GM19239 (cell line): ENCODE data around the gene DPH6.

ENCODE experiments used
- DNase-seq: peaks from one replicate; pipeline ENCODE4 v3.0.0; 2011; ENCODE audit warnings: low spot score; ENCODE audit not compliant: insufficient read length
- FAIRE-seq: peaks from 2 replicates; lab custom pipeline; 2011; peaks lifted over from hg19 to GRCh38; lab: Jason Lieb, UNC

DPH6 gene

DNA sequence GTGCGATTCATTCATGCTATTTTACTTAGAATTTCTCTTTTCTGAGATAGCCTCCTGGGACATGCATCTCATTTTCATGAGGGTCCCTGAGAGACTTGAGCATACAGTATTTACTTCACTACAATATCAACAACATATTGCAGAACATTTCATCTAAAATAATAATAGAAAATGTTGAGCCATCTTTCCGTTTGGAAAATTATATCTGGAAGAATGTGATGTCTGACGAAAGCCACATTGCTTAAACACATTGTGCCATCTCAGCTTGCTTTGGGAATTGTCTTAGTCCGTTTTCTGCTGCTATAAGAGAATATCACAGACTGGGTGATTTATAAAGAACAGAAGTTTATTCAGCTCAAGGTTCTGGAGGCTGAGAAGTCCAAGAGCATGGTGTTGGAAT is 55.5 kb downstream of the DPH6 start:
- FAIRE-seq (no peak), DNase-seq (no peak)

DNA sequence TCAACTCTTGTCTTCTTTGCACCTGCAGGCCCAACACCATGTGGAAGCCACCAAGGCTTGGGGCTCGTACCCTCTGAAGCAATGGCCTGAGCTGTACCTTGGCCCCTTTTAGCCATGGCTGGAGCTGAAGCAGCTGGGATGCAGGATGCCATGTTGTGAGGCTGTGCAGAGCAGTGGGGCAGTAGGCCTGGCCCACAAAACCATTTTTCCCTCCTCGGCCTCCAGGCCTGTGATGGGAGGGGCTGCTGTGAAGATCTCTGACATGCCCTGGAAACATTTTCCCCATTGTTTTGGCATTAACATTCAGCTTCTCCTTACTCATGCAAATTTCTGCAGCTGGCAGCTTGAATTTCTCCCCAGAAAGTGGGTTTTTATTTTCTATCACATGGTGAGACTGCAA is 58.5 kb downstream of the DPH6 start:
- DNase-seq (no peak), FAIRE-seq (no peak)

DNA sequence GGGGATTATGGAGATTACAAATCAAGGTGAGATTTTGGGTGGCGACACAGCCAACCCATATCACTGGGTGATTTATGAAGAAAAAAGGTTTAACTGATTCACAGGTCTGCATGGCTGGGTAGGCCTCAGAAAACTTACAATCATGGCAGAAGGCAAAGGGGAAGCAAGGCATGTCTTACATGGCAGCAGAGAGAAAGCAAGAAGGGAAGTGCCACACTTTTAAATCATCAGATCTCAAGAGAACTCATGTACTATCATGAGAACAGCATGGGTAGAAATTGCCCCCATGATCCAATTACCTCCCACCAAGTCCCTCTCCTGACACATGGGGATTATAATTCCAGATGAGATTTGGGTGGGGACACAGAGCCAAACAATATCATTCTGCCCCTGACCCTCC is 59.7 kb downstream of the DPH6 start:
- no peak for FAIRE-seq

DNA sequence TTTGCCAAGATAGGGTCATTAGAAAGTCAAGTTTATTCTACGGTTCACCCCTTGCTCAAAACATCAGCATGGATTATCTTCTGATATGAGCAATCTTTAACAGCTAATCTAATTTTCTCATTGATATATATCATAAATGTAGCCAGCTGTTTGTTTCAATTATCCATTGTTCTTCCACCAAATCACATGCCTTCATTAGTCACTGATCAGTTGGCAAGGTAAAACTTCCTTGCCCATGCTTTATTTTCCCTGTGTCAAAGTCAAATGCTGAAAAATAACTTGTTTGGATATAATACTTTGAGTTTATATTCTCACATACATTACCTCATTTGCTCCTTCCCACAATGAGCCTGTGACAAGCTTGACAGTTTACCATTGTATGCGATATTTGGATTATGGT is 60.6 kb downstream of the DPH6 start:
- DNase-seq (no peak), FAIRE-seq (no peak)

More for the DNA sequence above, 59.7 kb downstream of the DPH6 start:
- DNase-seq, result no peak

DNA sequence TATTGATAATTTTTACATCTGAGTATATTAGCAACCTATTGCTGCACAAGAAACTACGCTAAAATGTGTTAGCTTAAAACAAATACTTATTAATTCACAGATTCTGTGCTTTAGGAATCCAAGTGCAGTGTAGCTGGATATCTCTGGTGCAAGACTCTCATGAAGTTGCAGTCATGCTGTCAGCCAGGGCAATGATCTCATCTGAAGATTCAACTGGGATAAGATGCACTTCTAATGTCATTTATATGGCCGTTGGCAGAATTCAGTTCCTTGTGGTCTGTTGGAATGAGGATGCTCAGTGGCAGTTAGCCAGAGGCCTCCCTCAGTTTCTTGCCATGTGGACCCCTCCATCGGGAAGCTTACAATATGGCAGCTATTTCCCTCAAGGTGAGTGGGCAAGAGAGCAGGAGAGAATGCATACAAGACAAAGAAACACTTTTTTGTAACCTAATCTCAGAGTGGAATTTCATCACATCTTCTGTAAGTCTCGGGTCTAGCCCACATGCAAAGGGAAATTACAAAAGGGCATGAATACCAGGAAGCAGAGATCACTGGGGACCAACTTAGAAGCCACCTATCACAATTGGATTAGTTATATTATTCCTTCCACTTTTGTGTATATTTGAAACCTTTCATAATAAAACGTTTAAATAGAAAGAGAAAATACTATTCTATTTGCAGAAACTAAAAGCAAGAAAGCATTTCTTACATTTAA is 61.6 kb downstream of the DPH6 start:
- no peak for FAIRE-seq
- no peak for DNase-seq

DNA sequence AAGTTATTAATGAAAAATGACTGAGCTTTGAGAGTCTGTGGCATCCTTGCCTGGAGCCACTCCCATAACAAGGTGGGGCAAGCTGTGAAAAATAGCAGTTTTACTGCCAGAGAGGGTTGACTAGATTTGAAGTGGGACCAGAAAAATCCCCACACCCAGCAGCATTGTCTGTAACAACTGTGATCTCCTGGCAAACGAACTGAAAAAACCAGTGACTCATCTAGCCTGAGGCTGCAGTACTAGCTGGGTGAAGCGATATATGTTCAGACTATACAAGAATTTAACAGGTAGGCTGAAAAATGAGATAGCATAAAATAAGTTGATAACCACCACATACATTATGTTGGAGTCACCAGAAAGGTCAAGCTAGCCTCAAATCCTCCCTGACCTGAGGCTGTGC is 64.0 kb downstream of the DPH6 start:
- no peak for DNase-seq
- no peak for FAIRE-seq

DNA sequence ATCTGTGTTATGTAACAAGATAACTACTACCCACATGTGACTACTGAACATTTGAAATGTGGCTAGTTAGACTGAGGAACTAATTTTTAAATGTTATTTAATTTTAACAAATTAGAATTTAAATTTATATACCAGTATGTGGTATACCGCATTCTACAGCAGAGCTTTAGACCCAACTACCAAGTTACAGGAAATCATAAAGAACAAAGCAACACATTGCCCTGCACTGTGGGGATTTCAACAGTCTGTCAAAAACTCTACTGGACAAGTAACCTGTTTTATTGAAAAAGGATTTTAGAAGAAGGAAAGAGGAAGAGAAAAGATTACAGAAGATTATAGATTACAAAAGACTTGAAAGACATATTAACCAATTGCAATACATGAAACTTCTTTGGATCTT is 64.9 kb downstream of the DPH6 start:
- FAIRE-seq, result no peak
- DNase-seq, result no peak

DNA sequence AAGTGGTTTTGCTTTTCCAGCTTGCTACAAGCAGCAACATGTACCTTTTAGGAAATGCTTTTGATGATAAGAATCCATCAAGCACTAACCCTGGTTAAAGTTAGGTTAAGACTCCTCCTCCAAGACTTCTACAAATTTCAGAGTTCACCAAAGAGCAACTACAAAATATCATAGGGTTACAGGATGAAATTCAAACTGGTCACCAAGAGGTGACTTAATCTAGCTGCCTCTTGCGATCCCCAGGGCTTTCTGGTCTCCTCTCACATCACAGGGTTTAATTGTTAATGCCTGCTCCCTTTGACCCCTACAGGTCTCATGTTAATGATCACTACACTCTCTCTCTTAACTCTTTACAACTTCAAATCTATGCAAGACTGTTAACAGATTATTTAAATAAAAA is 66.5 kb downstream of the DPH6 start:
- no peak for FAIRE-seq
- DNase-seq, result no peak

DNA sequence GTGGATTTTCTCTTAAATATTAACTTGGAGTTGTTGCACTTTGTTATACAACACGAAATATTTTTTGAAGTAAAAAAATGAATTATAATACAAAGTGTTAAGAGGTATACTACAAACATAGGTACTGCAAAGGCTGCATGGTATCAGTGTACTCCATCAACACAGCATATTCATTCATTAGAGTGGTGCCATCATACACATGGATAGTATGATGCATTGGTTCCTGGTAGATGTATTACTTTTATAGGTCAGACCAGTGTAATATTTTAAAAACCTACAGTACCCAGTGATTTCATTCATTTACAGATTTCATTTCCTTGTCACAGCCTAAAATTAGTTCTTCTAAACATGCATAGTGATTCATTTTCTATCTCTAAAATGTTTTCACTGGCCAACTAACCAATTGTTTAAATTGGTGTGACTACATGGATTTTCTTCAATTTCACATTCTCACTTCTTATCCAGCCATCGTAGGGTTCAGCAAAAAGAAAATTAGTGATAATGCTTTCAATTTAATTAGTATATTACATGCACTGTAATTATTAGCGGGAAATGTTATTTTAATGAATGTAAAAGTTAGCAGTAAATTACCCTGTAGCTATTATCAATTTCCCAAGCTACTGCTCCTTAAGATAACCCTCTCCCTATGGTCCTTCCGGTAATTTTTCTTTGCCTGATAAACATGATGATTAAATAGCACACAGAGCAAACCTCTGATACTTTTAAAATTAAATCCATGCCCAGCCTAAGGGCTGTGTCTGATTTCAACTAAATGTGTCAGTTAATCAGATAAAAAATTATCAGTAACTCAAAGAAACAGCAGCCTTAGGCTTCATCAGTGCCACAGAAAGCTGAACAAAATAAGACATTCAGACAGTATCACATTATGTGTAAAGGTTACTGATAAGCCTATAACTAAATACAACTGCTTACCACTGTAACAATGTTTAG is 68.4 kb downstream of the DPH6 start:
- FAIRE-seq, result no peak
- no peak for DNase-seq

DNA sequence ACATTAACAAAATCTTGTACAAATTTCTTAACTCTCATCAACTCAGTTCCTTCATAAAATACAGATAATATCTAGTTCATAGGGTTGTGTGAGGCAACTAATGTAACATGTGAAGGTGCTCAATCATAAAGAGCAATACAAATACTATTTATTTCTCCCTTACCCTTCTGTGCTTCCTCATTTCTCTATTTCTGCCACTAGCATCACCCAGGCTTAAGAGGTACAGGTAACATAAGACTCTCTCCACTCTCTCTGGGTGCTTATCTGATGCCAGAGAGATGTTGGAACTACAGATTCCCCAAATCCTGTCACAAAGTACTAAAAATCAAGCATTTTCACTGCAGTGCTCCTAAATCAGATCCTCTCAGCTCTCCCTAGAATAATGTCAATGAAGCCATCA is 74.9 kb downstream of the DPH6 start:
- FAIRE-seq, result no peak
- DNase-seq, result no peak

DNA sequence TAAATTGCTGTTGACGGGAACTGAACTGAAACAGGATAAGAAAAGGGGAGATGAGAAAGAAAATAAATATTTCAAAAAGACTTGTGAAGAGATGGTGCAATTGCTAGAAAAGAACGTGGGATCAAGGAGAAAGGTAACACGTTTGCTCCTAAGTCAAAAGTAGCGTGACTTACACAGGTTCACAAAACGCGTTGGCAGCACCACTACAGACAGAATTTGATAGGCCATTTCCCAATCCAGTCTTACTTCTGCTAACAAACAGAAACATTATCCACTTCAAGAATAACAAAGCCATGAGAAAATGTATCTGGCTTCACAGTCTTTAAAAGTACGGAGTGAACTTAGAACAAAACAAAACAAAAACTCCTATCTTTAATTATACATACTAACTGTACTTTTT is 75.5 kb downstream of the DPH6 start:
- FAIRE-seq (no peak), DNase-seq (no peak)

DNA sequence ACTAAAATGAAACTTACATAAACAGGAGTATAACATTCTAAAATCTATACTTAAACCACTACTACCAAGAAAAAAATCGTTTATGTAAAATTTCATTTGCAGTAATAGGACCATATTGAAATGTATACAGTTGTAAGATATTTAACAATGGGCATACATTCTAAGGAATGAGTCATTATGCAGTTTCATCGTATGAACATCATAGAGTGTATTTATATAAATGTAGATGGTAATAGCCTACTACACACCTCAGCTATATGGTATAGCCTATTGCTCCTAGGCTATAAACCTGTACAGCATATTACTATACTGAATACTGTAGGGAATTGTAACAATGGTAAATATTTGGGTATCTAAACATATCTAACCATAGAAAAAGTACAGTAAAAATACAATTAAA is 79.5 kb downstream of the DPH6 start:
- no peak for DNase-seq
- FAIRE-seq, result no peak

DNA sequence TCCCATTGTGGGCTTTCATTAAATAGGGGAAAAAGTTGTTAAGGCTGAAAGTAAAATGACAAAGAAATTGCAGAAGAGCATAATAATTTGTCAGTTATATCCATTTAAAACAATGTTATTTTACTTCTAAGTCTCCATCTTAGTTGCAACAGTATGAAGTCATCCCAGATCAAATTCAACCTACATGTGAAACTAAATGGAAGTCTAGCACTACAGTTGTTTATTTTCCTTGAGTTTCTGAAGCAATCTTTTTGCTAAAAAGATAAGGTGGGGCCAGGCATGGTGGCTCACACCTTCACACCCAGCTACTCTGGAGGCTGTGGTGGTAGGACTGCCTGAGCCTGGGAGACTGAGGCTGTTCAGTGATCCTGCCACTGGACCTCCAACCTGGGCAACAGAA is 80.2 kb downstream of the DPH6 start:
- DNase-seq, result no peak
- no peak for FAIRE-seq

DNA sequence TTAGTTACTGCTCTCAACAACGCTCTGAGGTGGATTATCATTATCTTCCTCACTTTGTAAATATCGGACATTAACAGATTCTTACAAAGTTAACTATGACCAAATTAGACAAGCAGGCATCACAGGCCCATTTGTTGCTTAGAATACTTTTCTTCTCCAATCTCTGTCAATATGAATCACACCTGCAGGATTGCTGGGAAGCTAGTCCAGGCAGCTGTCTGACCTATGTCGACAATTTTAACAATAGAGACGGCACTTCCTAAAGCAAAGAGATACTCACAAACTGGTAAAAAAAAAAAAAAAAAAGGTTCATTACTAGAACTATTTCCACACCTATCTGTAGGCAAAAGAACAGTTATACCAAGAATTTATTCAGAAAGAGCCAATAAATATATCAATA is 85.3 kb downstream of the DPH6 start:
- FAIRE-seq, result no peak
- DNase-seq, result no peak

DNA sequence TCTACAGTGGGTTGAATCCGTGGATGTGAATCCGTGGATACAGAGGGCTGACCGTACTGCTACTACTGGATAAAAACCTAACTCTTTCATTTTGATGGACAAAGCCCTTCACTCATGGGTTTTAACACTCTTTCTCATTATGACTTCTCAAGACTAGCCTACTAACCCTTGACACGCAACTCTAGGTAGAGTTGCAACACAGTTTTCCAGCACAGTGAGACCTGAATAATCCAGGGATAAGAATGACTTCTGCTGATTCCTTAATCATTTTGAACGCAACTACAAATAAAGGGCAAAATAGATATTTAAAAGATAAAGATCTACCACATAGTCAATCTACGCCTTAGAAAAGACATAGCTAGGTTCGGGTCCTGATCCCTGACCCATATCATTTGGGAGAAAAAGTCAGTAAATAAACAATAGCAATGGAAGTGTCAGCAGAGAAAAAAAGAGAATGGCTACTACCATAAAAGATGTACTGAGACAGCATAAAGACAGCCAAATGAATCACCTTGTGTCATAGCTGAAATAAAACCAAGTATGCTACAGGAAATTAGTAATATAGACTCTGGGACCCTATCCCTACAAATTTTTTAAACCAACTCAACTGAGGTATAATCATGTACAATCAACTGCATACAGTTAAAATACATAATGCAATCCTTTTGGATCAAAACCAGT is 87.6 kb downstream of the DPH6 start:
- DNase-seq (no peak), FAIRE-seq (no peak)

DNA sequence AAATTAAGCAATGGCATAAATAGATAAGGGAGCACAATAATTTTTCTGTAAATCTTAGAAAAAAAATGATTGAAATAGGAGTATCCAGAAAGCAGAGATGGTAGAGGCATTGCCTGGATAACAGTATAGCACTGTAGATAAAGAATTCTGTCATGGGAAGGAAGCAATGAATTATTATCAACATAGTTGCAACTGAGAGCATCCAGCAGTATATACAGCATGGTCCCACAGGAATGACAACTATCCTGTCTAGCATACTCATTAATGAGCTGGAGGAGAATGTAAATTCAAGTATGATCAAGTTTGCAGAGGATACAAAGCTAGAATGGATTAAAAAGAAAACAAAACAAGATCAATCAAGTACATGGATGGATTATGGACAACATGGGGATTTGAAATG is 90.8 kb downstream of the DPH6 start:
- DNase-seq, result no peak
- peak; percentile 72 for FAIRE-seq

DNA sequence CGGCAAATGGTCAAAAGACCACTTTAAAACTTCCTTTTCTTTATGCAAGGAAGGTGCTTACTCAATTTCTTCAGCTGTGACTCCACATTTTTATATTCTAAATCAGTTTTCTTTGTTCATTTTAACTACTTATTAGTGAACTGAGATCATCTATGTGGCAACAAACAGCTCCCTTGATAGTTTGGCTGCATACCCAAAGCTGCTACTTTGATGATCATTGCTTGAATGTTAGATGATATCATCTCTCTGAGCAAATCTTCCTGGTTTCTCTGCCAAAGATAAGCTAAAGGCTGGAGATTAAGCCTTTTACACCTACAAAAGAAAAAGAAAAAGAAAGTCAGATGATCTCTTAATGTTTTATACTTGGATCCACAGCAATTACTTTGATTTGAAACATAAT is 95.5 kb downstream of the DPH6 start:
- FAIRE-seq, result no peak
- DNase-seq, result no peak

DNA sequence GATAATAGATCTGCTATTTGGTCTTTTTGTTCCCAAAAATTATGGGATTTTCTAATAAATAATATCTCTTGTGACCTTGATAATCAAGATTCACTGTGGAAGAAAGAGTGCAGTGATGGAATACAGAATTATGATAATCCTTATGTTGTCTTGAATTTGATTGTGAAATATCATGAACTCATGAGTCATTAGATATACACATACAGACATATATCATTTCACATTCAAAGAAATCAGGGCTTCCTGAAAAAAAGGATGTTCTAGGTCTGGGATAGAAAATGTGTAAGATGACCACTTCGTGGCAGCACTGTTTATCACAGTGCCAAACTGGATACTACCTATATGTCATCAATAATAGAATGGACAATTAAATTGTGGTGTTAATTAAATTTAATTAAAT is 97.7 kb downstream of the DPH6 start:
- DNase-seq, result no peak
- no peak for FAIRE-seq

DNA sequence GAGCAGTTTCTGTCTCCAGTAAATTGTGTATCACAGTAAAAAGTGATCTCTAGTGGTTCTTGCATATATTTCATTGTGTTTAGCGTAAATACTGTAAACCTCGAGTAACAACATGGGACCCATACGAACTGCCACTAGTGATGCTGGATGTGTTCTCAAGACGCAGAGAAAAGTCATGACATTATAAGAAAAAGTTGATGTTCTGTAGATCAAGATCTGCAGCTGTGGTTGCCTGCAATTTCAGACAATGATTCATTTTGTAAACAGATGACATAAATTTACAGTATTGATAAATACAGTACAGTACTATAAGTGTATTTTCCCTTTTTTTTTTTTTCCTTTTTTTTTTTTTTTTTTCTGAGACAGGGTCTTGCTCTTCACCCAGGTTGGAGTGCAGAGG is 100.1 kb downstream of the DPH6 start:
- FAIRE-seq, result no peak
- DNase-seq, result no peak

DNA sequence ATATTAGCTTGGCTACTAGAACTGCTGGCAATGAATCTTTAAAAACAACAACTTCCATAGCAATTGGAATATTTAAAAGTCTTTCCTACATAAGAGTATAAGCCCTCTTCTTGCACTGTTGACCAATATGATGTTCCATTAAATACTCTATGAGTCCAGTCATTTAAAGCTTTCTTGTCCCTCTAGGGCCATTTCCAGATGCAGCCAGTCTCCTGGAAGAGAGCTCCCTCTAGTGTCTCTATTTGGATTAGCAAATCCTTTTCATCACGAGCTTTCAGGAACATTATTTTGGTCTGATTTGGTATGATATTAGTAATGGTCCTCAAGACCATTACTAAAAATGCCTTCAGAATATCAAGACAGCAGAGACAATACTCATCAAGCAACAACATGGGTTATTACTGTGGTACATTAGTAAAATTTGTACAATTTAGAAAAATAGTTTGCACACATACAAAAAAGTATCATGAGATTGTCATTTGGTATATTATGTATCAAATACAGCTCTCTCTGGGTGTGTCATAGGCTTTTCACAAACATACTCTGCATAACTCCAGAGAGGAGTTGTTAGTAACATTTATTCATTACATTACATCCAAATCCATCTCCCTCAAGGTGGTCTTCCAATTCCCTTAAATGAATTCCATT is 101.3 kb downstream of the DPH6 start:
- DNase-seq (peak; percentile 20), FAIRE-seq (peak; percentile 88)

DNA sequence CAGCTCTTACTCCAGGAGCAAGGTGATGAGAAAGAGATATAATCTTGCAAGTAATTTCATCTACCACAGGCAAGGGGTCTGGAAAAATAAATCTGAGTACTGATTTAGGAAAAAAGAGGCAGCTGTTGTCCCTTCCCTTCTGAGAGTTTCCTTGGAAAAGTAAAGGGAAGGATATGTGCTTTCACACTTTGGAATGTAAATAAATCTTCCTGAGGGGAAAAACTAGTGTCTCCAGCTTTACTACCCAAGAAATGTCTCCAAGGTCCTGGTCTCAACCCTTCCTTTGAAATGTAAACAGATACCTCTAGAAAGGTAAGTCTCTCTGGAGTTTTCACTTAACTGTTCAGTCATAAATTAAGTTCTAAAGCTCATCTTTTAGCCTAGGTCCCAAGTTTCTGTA is 102.6 kb downstream of the DPH6 start:
- no peak for DNase-seq
- no peak for FAIRE-seq
